Thyroid gland (tissue), 4 donors: ENCODE results near the gene APEX1. TPM values are rescaled to one million over a fixed set of nuclear protein-coding genes. Genes with fewer than 3 reads are reported as not detected.

ENCODE experiments used
- DNase-seq, 2 donors: peaks; one replicate each; pipeline ENCODE4 v3.0.0-alpha.2; 2019
- H3K27ac ChIP-seq, 3 donors: fragments of 200-600 bp; sonication (generic); 1 replicate in 2 of 3; 2 replicates in 1 of 3; pipeline ENCODE4 v1.5.1; 2016 to 2019; ENCODE audit warnings: mild to moderate bottlenecking in 1 of 3, moderate library complexity in 1 of 3
- H3K27me3 ChIP-seq: fragments of 200-600 bp; sonication (generic); one replicate; pipeline ENCODE4 v1.5.1; 2019
- H3K36me3 ChIP-seq, 2 donors: fragments of 200-600 bp; sonication (generic); one replicate each; pipeline ENCODE4 v1.5.1; 2016 to 2019
- H3K4me1 ChIP-seq, 2 donors: fragments of 200-600 bp; sonication (generic); one replicate each; pipeline ENCODE4 v1.5.1; 2017 to 2019
- H3K4me3 ChIP-seq, 3 donors: fragments of 200-600 bp; sonication (generic); replicated peaks in 1 of 3; 1 replicate in 2 of 3; 2 replicates in 1 of 3; pipeline ENCODE4 v1.5.1; 2016; ENCODE audit warnings: mild to moderate bottlenecking in 1 of 3
- H3K9me3 ChIP-seq: fragments of 200-600 bp; sonication (generic); one replicate; pipeline ENCODE4 v1.5.1; 2017
- POLR2A ChIP-seq, 2 donors: fragments of 450-650 bp; IDR thresholded peaks; one replicate each; pipeline ENCODE4 v1.6.1; 2017; ENCODE audit warnings: antibody characterized with exemption in 2 of 2, mild to moderate bottlenecking in 2 of 2, moderate library complexity in 1 of 2
- WGBS, 2 donors: methylation state at CpG; one replicate each; pipeline ENCODE4 v1.1.5; 2017; 5-methylcytosine and 5-hydroxymethylcytosine counted together
- intact Hi-C: fragments of 100-400 bp; cut with DNase I; formaldehyde crosslinking; loops from one replicate; pipeline ENCODE4 v1.15.1; 2023
- total RNA-seq, 4 donors: library from RNA; depleted of rRNA; stranded (reverse); fragments of >200 nt; gene quantifications; one replicate each; pipeline ENCODE4 v1.2.3, GENCODE V29; 2016
- TF ChIP-seq, protein P1 (sequence below), 6 experiments: fragments of 200-600 bp in 3 of 6; fragments of 450-650 bp in 3 of 6; sonication (generic) in 3 of 6; IDR thresholded peaks; one replicate each; pipeline ENCODE4 v1.5.1; 2016 to 2019; ENCODE audit warnings: antibody characterized with exemption in 6 of 6, mild to moderate bottlenecking in 2 of 6, inconsistent platforms in 1 of 6, moderate library complexity in 1 of 6

Gene APEX1
- total RNA-seq, 4 donors from 2014 or later = 133 to 179 (median 142) TPM

DNA sequence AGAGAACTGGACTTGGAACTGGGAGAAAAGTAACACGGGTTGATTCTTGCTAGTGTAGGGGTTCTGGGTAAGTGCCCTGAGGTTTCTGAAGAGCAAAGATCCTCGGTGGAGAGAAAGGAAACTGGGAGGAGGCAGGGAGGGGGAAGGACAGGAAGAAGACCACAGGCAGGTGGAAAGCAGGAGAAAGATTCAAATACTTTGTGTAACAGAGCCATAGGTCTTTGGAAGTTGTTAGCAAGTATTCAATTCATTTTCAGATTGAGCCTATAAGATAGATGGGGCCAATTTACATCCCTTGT is 15.5 kb downstream of the APEX1 start:
- Histone ChIP-seq H3K4me1 (peaks cover 10 to 13% of the 10 kb centered on the region in 2 donors), H3K27me3 (no peaks in the 10 kb centered on the region), H3K36me3 (peaks cover 8 to 10% of the 10 kb centered on the region in 2 donors), H3K4me3 (peak overlapping the region in 1 of 3 donors; percentile 80), H3K9me3 (no peaks in the 10 kb centered on the region), H3K27ac (peak overlapping the region in 2 of 3 donors; percentile 86 to 96)
- no peak for TF ChIP-seq POLR2A (IDR thresholded peaks at IDR 0.05)
- TF ChIP-seq, protein P1, sequence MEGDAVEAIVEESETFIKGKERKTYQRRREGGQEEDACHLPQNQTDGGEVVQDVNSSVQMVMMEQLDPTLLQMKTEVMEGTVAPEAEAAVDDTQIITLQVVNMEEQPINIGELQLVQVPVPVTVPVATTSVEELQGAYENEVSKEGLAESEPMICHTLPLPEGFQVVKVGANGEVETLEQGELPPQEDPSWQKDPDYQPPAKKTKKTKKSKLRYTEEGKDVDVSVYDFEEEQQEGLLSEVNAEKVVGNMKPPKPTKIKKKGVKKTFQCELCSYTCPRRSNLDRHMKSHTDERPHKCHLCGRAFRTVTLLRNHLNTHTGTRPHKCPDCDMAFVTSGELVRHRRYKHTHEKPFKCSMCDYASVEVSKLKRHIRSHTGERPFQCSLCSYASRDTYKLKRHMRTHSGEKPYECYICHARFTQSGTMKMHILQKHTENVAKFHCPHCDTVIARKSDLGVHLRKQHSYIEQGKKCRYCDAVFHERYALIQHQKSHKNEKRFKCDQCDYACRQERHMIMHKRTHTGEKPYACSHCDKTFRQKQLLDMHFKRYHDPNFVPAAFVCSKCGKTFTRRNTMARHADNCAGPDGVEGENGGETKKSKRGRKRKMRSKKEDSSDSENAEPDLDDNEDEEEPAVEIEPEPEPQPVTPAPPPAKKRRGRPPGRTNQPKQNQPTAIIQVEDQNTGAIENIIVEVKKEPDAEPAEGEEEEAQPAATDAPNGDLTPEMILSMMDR (IDR thresholded peaks at IDR 0.05) = no peak
- 2% methylated on average over 2 of the region's 2 CpGs for WGBS, 2 donors
- DNase-seq = no peak
- intact Hi-C loops = no loop called here

DNA sequence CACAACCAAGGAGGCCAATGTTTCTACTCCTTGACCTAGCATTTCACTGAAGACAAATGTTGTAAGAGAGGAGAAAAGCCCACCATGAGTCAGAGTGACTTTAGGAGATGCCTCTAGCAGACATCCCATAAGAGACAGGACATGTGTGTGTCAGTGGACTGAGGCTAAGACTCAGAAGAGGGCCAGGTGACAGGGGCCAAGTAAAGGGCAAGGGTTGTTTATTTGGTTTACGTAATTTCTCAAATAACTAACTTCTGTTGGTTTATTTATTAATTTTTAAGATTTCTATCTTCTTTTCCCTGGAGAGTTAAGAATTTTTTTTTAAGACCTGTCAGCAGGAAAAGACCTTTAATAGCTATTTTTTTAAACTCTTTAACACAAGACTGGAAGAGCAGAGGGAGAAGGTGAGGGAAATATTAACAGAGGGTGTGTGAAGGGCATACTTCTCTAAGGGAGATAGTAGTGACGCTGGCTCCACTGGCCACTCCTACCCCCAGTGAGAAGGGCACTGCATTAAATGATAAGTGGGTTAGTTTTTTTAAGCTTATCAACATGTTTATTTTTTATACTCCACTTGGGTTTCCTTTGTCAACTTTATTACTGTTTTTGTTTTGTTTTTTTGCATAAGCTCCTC is 17.6 kb downstream of the APEX1 start:
- H3K4me3 ChIP-seq = no peak overlapping the region
- TF ChIP-seq, protein P1 (IDR thresholded peaks at IDR 0.05) = no peak
- no peak for TF ChIP-seq POLR2A (IDR thresholded peaks at IDR 0.05)
- no peak for DNase-seq
- H3K9me3 ChIP-seq = no peaks in the 10 kb centered on the region
- H3K27me3 ChIP-seq = no peaks in the 10 kb centered on the region
- 90 to 92% methylated on average over 2 of the region's 2 CpGs for WGBS, 2 donors
- H3K27ac ChIP-seq = no peak overlapping the region
- peaks cover 12 to 22% of the 10 kb centered on the region in 2 donors for H3K4me1 ChIP-seq
- peaks cover 14 to 21% of the 10 kb centered on the region in 2 donors for H3K36me3 ChIP-seq
- intact Hi-C loops = no loop called here

DNA sequence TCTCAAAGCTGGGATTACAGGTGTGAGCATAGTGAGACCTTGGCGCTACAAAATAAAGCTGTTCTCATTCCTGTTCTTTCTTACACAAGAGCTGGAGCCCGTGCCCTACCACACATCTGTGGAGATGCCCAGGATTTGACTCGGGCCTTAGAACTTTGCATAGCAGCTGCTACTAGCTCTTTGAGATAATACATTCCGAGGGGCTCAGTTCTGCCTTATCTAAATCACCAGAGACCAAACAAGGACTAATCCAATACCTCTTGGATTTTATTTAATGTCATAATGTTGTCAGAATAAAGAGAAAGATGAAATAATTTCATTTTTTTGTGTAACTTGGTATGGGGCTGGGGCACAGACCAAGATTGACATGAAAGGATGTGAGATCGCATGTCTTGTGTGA is 21.8 kb downstream of the APEX1 start:
- no peak for DNase-seq
- no peaks in the 10 kb centered on the region for H3K9me3 ChIP-seq
- no peaks in the 10 kb centered on the region for H3K27me3 ChIP-seq
- 91 to 92% methylated on average over 5 of the region's 5 CpGs for WGBS, 2 donors
- peaks cover 4 to 14% of the 10 kb centered on the region in 2 donors for H3K4me1 ChIP-seq
- no peak for TF ChIP-seq POLR2A (IDR thresholded peaks at IDR 0.05)
- TF ChIP-seq, protein P1 (IDR thresholded peaks at IDR 0.05) = no peak
- H3K4me3 ChIP-seq = no peak overlapping the region
- peaks cover 14 to 21% of the 10 kb centered on the region in 2 donors for H3K36me3 ChIP-seq
- H3K27ac ChIP-seq = no peak overlapping the region
- intact Hi-C loops = no loop called here

DNA sequence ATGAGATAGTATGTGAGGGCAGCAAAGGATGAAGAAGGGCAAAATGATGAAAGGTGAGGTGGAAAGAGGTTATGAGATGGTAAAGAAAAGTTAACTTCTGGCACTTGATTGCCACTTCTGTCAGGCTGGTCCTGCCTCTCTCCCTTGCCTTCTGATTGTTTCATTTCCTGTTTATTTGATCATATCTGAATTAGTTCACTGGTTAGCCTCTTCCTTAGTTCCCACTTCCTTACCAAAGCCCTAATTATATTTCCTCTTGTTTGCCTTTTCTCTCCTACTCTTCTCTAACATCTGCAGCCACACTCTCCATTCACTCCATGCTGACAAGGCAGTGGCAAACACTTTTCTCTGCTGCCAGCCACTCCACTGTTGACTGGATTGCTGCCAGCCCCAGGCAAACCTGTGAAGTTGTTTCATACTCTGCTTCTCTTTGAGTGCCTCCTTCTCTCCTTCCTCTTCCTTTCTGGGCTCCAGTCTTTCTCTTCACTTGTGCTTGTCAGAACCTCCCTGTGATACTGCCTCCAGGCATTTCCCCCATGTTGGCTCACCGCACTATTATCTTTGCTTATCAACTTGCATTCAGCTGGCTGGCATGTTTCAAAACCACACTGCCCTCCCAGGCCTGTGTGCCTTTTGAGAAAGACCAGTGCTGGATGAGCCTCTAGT is 22.3 kb downstream of the APEX1 start:
- Histone ChIP-seq H3K4me1 (peaks cover 4 to 14% of the 10 kb centered on the region in 2 donors), H3K4me3 (no peak overlapping the region), H3K36me3 (peaks cover 14 to 21% of the 10 kb centered on the region in 2 donors), H3K9me3 (no peaks in the 10 kb centered on the region), H3K27ac (peak overlapping the region in 2 of 3 donors; percentile 19 to 31), H3K27me3 (no peaks in the 10 kb centered on the region)
- intact Hi-C loops = no loop called here
- no peak for TF ChIP-seq POLR2A (IDR thresholded peaks at IDR 0.05)
- TF ChIP-seq, protein P1 (IDR thresholded peaks at IDR 0.05) = no peak
- peak; percentile 85 to 89 for DNase-seq
- WGBS, 2 donors = 53 to 64% methylated on average over 1 of the region's 1 CpG

DNA sequence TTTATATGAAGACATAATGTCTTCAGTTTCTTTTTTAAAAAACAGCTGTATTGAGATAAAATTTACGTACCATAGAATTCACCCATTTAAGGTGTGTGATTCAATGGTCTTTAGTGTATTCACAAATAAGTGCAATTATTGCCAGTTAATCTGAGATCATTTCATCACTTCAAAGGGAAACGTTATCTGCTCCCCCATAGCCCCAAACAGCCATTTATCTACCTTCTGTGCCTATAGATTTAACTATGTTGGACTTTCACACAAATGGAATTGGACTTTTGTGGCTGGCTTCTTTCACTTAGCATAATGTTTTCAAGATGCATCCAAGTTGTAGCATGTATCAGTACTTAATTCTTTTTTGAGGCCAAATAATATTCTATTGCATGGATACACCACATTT is 23.9 kb downstream of the APEX1 start:
- WGBS, 2 donors = 93 to 95% methylated on average over 2 of the region's 2 CpGs
- Histone ChIP-seq H3K27me3 (no peaks in the 10 kb centered on the region), H3K27ac (no peak overlapping the region)

More for the DNA sequence above, 23.9 kb downstream of the APEX1 start:
- no peaks in the 10 kb centered on the region for H3K9me3 ChIP-seq
- H3K36me3 ChIP-seq = peaks cover 11 to 21% of the 10 kb centered on the region in 2 donors
- intact Hi-C loops = no loop called here
- no peak for DNase-seq
- peaks cover 4 to 14% of the 10 kb centered on the region in 2 donors for H3K4me1 ChIP-seq
- H3K4me3 ChIP-seq = no peak overlapping the region
- TF ChIP-seq, protein P1 (IDR thresholded peaks at IDR 0.05) = no peak
